Measurements from ENCODE around the gene FCMR.

- TF ChIP-seq ZNF565 (CRISPR knock-in tag; conservative IDR thresholded peaks at IDR 0.05; ENCODE audit: low read depth): no peak
- TF ChIP-seq RARB (CRISPR knock-in tag; IDR thresholded peaks at IDR 0.05): no peak
- no peak for TF ChIP-seq ZNF70 (CRISPR knock-in tag; IDR thresholded peaks at IDR 0.05)
- TF ChIP-seq, protein P1, sequence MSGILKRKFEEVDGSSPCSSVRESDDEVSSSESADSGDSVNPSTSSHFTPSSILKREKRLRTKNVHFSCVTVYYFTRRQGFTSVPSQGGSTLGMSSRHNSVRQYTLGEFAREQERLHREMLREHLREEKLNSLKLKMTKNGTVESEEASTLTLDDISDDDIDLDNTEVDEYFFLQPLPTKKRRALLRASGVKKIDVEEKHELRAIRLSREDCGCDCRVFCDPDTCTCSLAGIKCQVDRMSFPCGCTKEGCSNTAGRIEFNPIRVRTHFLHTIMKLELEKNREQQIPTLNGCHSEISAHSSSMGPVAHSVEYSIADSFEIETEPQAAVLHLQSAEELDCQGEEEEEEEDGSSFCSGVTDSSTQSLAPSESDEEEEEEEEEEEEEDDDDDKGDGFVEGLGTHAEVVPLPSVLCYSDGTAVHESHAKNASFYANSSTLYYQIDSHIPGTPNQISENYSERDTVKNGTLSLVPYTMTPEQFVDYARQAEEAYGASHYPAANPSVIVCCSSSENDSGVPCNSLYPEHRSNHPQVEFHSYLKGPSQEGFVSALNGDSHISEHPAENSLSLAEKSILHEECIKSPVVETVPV (CRISPR knock-in tag; IDR thresholded peaks at IDR 0.05): no peak
- TF ChIP-seq GLIS3 (CRISPR knock-in tag; IDR thresholded peaks at IDR 0.05): no peak
- no peak for TF ChIP-seq OSR1 (CRISPR knock-in tag; IDR thresholded peaks at IDR 0.05)
- no peak for TF ChIP-seq PATZ1 (CRISPR knock-in tag; IDR thresholded peaks at IDR 0.05; ENCODE audit: borderline replicate concordance)
- no peak for TF ChIP-seq ZFP3 (CRISPR knock-in tag; IDR thresholded peaks at IDR 0.05)
- TF ChIP-seq ISL1 (CRISPR knock-in tag; IDR thresholded peaks at IDR 0.05): no peak
- TF ChIP-seq ZNF8 (CRISPR knock-in tag; IDR thresholded peaks at IDR 0.05): no peak
These were observed 35.9 kb upstream of the FCMR start for GRCh38 chr1:206957639-206958038.

Measured in SK-N-SH treated with all-trans-retinoic acid at 6 μM for 48 hours (cell line).